Measurements from ENCODE around the gene TPH2. TPM values are rescaled to one million over a fixed set of nuclear protein-coding genes. Genes with fewer than 3 reads are reported as not detected.

Gene TPH2
- total and polyA plus RNA-seq, 2 of the 4 experiments (the other 2 are of a cell fraction) = not detected

DNA sequence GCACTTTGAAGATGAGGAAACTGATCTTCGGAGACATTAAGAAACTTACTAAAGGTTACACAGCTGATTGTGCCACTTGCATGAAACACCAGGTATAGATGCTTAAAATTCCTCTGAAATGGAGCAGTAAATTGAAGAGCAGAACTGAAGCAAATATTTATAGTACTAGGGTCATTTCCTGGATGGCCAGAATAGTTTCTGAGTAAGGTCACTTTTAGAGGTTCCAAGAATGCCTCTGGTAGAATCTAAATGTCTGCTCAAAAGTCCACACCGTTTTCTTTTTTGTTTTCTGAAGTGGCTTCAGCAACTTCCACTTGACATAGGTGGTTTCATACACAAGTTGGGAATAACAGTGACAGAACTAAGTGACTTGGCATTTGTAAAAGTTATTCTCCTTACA, 19.4 kb downstream of the TPH2 start:
- no peaks in the 10 kb centered on the region for H4K20me1 ChIP-seq (ENCODE audit: insufficient read depth, low read length)
- no CpG with 5 or more reads among the region's 2 CpGs for WGBS, 2 experiments (ENCODE audit: extremely low coverage in 2 of 2, insufficient read length in 1 of 2)
- no peak overlapping the region for H3K4me3 ChIP-seq (ENCODE audit: insufficient read depth, low read depth, low read length)
- CTCF ChIA-PET = no interaction called here
- in situ Hi-C loops (cut with MboI; ENCODE audit: low sequenced_read_pairs) (no loop called here), intact Hi-C loops (cut with micrococcal nuclease) (loop anchor here (10.0 kb wide), 2 partner anchors 277 to 317 kb away; partner anchors contain the start of gene TRHDE), dilution Hi-C loops (cut with HindIII; ENCODE audit: low sequenced_read_pairs, unreplicated experiment) (no loop called here)
- H3K18ac ChIP-seq (ENCODE audit: low read depth, low read length) = peak overlapping the region; percentile 99; the same call in 1 of the 2 replicates
- no peaks in the 10 kb centered on the region for H3K27me3 ChIP-seq (ENCODE audit: control insufficient read depth, insufficient read depth, low read length)
- ATAC-seq (ENCODE audit: low read depth) (peak; percentile 67), DNase-seq (peak; percentile 65)
- H3K14ac ChIP-seq (replicated peaks; ENCODE audit: low read depth, low read length) = peak overlapping the region; percentile 97
- H4K91ac ChIP-seq (ENCODE audit: insufficient read depth, low read depth, low read length) = peak overlapping the region; percentile 97
- H3K79me1 ChIP-seq (ENCODE audit: low read depth in 1 of 2, low read length in 2 of 2) = peaks cover 0 to 8% of the 10 kb centered on the region in 2 experiments; a peak in 1 of 4 replicates
- peak overlapping the region; percentile 92 for H2AK5ac ChIP-seq (ENCODE audit: low read depth, low read length)
- peak overlapping the region; percentile 87 to 90 for H4K8ac ChIP-seq (ENCODE audit: low read depth in 2 of 2, low read length in 2 of 2)
- H3K56ac ChIP-seq (ENCODE audit: extremely low read depth, insufficient read depth, low read length) = peak overlapping the region; percentile 95
- no peak overlapping the region for H2AFZ ChIP-seq (replicated peaks; ENCODE audit: low read length, poor library complexity)
- H3K9me3 ChIP-seq (ENCODE audit: control insufficient read depth, insufficient read depth, low read length) = no peaks in the 10 kb centered on the region
- H2AK9ac ChIP-seq (replicated peaks; ENCODE audit: low read depth, low read length, poor library complexity) = peak overlapping the region; percentile 48
- H3K9ac ChIP-seq (ENCODE audit: low read depth, low read length) = no peak overlapping the region; the same call in 1 of the 2 replicates
- peak overlapping the region; percentile 100 for H2BK120ac ChIP-seq (ENCODE audit: low read depth, low read length)
- H2BK15ac ChIP-seq (ENCODE audit: low read depth, low read length) = peak overlapping the region; percentile 94
- H3K4me1 ChIP-seq (ENCODE audit: control insufficient read depth, insufficient read depth, low read length) = peaks cover 16% of the 10 kb centered on the region
- peaks cover 14% of the 10 kb centered on the region for H3K9me1 ChIP-seq (ENCODE audit: insufficient read depth, low read length)
- H2BK5ac ChIP-seq (ENCODE audit: low read depth, low read length, poor library complexity, severe bottlenecking) = peak overlapping the region; percentile 97
- peak overlapping the region; percentile 60; the same call in 1 of the 2 replicates for H3K4me2 ChIP-seq (ENCODE audit: low read depth, low read length)
- peak overlapping the region; percentile 98 for H3K23ac ChIP-seq (ENCODE audit: low read depth, low read length)
- POLR2A ChIA-PET (ENCODE audit: unreplicated experiment) = no interaction called here
- H2BK20ac ChIP-seq (ENCODE audit: low read depth, low read length) = peak overlapping the region; percentile 99
- no TSS peak for BruUV-seq (replicated peaks)
- H3K4ac ChIP-seq (ENCODE audit: low read depth, low read length) = peak overlapping the region; percentile 99; the same call in 1 of the 2 replicates
- TF ChIP-seq CTCF (conservative IDR thresholded peaks at IDR 0.05; ENCODE audit: low read depth, low read length) (no peak), NFE2L2 (IDR thresholded peaks at IDR 0.05; ENCODE audit: low read depth, low read length) (no peak), SMC3 (IDR thresholded peaks at IDR 0.05; ENCODE audit: low read depth, low read length) (no peak)
- TF ChIP-seq, protein P1, sequence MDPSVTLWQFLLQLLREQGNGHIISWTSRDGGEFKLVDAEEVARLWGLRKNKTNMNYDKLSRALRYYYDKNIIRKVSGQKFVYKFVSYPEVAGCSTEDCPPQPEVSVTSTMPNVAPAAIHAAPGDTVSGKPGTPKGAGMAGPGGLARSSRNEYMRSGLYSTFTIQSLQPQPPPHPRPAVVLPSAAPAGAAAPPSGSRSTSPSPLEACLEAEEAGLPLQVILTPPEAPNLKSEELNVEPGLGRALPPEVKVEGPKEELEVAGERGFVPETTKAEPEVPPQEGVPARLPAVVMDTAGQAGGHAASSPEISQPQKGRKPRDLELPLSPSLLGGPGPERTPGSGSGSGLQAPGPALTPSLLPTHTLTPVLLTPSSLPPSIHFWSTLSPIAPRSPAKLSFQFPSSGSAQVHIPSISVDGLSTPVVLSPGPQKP (IDR thresholded peaks at IDR 0.05; ENCODE audit: borderline replicate concordance, low read depth, low read length) = no peak
- H3K27ac ChIP-seq (ENCODE audit: insufficient read depth, low read length) = peak overlapping the region; percentile 94
- peak overlapping the region; percentile 96; the same call in 1 of the 2 replicates for H4K5ac ChIP-seq (ENCODE audit: low read depth, low read length)
- H3K36me3 ChIP-seq (ENCODE audit: control insufficient read depth, insufficient read depth, low read length) = no peaks in the 10 kb centered on the region
